Mucosa of stomach (tissue), 1 donor: ENCODE results near the gene NOL3.
A peak's percentile ranks its signal among the peaks of the same experiment; 100 is the strongest.
"Not testable (repeated sequence)": the region's sequence is repeated elsewhere in the genome, so short reads cannot be mapped to it uniquely, and the experiment has no call there.

Experiments
- H3K27me3 ChIP-seq: one replicate; pipeline ENCODE4 v1.7.0; 2013; ENCODE audit warnings: mild to moderate bottlenecking, low read length; ENCODE audit not compliant: control insufficient read depth, insufficient read depth
- H3K36me3 ChIP-seq: one replicate; pipeline ENCODE4 v1.7.0; 2013; ENCODE audit warnings: low read length; ENCODE audit not compliant: control insufficient read depth, insufficient read depth
- H3K4me1 ChIP-seq: one replicate; pipeline ENCODE4 v1.7.0; 2013; ENCODE audit warnings: mild to moderate bottlenecking, low read length; ENCODE audit not compliant: control insufficient read depth, insufficient read depth
- H3K4me3 ChIP-seq: one replicate; pipeline ENCODE4 v1.7.0; 2013; ENCODE audit warnings: low read length
- H3K9ac ChIP-seq: one replicate; pipeline ENCODE4 v1.7.0; 2013; ENCODE audit warnings: mild to moderate bottlenecking, low read length, moderate library complexity
- H3K9me3 ChIP-seq: one replicate; pipeline ENCODE4 v1.7.0; 2013; ENCODE audit warnings: mild to moderate bottlenecking, low read length, moderate library complexity; ENCODE audit not compliant: control insufficient read depth
- donor health status: Pancreatic carcinoma.

NOL3 gene

GRCh38 chr16:67170168-67170948 lies at the start of gene NOL3:
NOL3 (plus strand) TSS chr16:67170538.
- peaks cover 40% of the 10 kb centered on the region for H3K4me1 ChIP-seq
- H3K36me3 ChIP-seq = peaks cover 4% of the 10 kb centered on the region
- H3K9me3 ChIP-seq = no peaks in the 10 kb centered on the region
- H3K27me3 ChIP-seq = peaks cover 7% of the 10 kb centered on the region
- peak within 1 kb of the TSS; percentile 63 for H3K4me3 ChIP-seq
- H3K9ac ChIP-seq = peak within 1 kb of the TSS; percentile 67

- not testable (repeated sequence) for H3K27me3 ChIP-seq, H3K9ac ChIP-seq, H3K4me3 ChIP-seq, H3K9me3 ChIP-seq, H3K4me1 ChIP-seq, H3K36me3 ChIP-seq
Measured at GRCh38 chr16:67122799-67123198, 47.5 kb upstream of the NOL3 start.

- H3K36me3 ChIP-seq = peaks cover 12% of the 10 kb centered on the region
Measured at GRCh38 chr16:67128417-67128816, 41.9 kb upstream of the NOL3 start.

GRCh38 chr16:67128887-67129286 lies 41.5 kb upstream of the NOL3 start:
- H3K4me3 ChIP-seq = no peak overlapping the region
- no peaks in the 10 kb centered on the region for H3K9me3 ChIP-seq
- H3K9ac ChIP-seq = no peak overlapping the region
- peaks cover 9% of the 10 kb centered on the region for H3K36me3 ChIP-seq
- H3K27me3 ChIP-seq = no peaks in the 10 kb centered on the region
- H3K4me1 ChIP-seq = no peaks in the 10 kb centered on the region

More at GRCh38 chr16:67128417-67128816, 41.9 kb upstream of the NOL3 start:
- H3K9ac ChIP-seq = no peak overlapping the region
- H3K27me3 ChIP-seq = no peaks in the 10 kb centered on the region
- no peaks in the 10 kb centered on the region for H3K4me1 ChIP-seq
- no peak overlapping the region for H3K4me3 ChIP-seq
- no peaks in the 10 kb centered on the region for H3K9me3 ChIP-seq

GRCh38 chr16:67129422-67129821 lies 40.9 kb upstream of the NOL3 start:
- Histone ChIP-seq H3K4me1 (no peaks in the 10 kb centered on the region), H3K27me3 (no peaks in the 10 kb centered on the region), H3K9ac (no peak overlapping the region), H3K9me3 (no peaks in the 10 kb centered on the region), H3K36me3 (peaks cover 11% of the 10 kb centered on the region), H3K4me3 (no peak overlapping the region)

GRCh38 chr16:67137605-67138004 lies 32.7 kb upstream of the NOL3 start:
- Histone ChIP-seq H3K4me3 (no peak overlapping the region), H3K4me1 (no peaks in the 10 kb centered on the region), H3K9ac (no peak overlapping the region), H3K9me3 (no peaks in the 10 kb centered on the region), H3K27me3 (no peaks in the 10 kb centered on the region), H3K36me3 (peaks cover 22% of the 10 kb centered on the region)

GRCh38 chr16:67141391-67141790 lies 28.9 kb upstream of the NOL3 start:
- peaks cover 22% of the 10 kb centered on the region for H3K36me3 ChIP-seq
- H3K27me3 ChIP-seq = no peaks in the 10 kb centered on the region
- no peaks in the 10 kb centered on the region for H3K4me1 ChIP-seq
- H3K4me3 ChIP-seq = no peak overlapping the region
- no peak overlapping the region for H3K9ac ChIP-seq
- H3K9me3 ChIP-seq = no peaks in the 10 kb centered on the region

- peaks cover 22% of the 10 kb centered on the region for H3K36me3 ChIP-seq
- H3K4me1 ChIP-seq = no peaks in the 10 kb centered on the region
- no peaks in the 10 kb centered on the region for H3K9me3 ChIP-seq
- no peak overlapping the region for H3K4me3 ChIP-seq
- H3K9ac ChIP-seq = no peak overlapping the region
- no peaks in the 10 kb centered on the region for H3K27me3 ChIP-seq
Measured at GRCh38 chr16:67142342-67142741, 28.0 kb upstream of the NOL3 start.

- H3K36me3 ChIP-seq = peaks cover 22% of the 10 kb centered on the region
- no peaks in the 10 kb centered on the region for H3K9me3 ChIP-seq
Measured at GRCh38 chr16:67144943-67145342, 25.4 kb upstream of the NOL3 start.

GRCh38 chr16:67145746-67146145 lies 24.6 kb upstream of the NOL3 start:
- peaks cover under 1% of the 10 kb centered on the region for H3K4me1 ChIP-seq
- no peak overlapping the region for H3K9ac ChIP-seq
- H3K27me3 ChIP-seq = no peaks in the 10 kb centered on the region
- H3K9me3 ChIP-seq = no peaks in the 10 kb centered on the region
- peaks cover 17% of the 10 kb centered on the region for H3K36me3 ChIP-seq
- no peak overlapping the region for H3K4me3 ChIP-seq

More at GRCh38 chr16:67144943-67145342, 25.4 kb upstream of the NOL3 start:
- Histone ChIP-seq H3K9ac (no peak overlapping the region), H3K4me3 (no peak overlapping the region), H3K4me1 (no peaks in the 10 kb centered on the region), H3K27me3 (no peaks in the 10 kb centered on the region)

- Histone ChIP-seq H3K4me3 (no peak overlapping the region), H3K36me3 (peaks cover 16% of the 10 kb centered on the region), H3K4me1 (peaks cover 10% of the 10 kb centered on the region), H3K9ac (no peak overlapping the region), H3K9me3 (no peaks in the 10 kb centered on the region), H3K27me3 (no peaks in the 10 kb centered on the region)
Measured at GRCh38 chr16:67146523-67147357, 23.6 kb upstream of the NOL3 start.

- Histone ChIP-seq H3K9ac (no peak overlapping the region), H3K36me3 (peaks cover 12% of the 10 kb centered on the region), H3K4me1 (peaks cover 10% of the 10 kb centered on the region), H3K9me3 (no peaks in the 10 kb centered on the region), H3K27me3 (no peaks in the 10 kb centered on the region), H3K4me3 (no peak overlapping the region)
Measured at GRCh38 chr16:67147437-67148140, 22.7 kb upstream of the NOL3 start.
